Dermis microvascular lymphatic vessel endothelial cell (primary cell): ENCODE results near the gene LRG1. TPM values are rescaled to one million over a fixed set of nuclear protein-coding genes. Genes with fewer than 3 reads are reported as not detected.
A peak's percentile ranks its signal among the peaks of the same experiment; 100 is the strongest.
"Not testable (repeated sequence)": the region's sequence is repeated elsewhere in the genome, so short reads cannot be mapped to it uniquely, and the experiment has no call there.

ENCODE experiments used
- DNase-seq, 2 donors: peaks; one replicate each; pipeline versions ENCODE4 v3.0.0 to v3.0.0-alpha.2; 2010; ENCODE audit warnings: low read depth in 2 of 2
- total RNA-seq: library from RNA; depleted of rRNA; stranded (reverse); fragments of >200 nt; gene quantifications from 2 replicates; pipeline ENCODE4 v1.2.1, GENCODE V29; 2014

LRG1 gene
- total RNA-seq, 1 donor from 2014 or later, result 0.90 TPM

GRCh38 chr19:4553092-4553695 is 13.4 kb upstream of the LRG1 start:
- DNase-seq, result no peak

DNA sequence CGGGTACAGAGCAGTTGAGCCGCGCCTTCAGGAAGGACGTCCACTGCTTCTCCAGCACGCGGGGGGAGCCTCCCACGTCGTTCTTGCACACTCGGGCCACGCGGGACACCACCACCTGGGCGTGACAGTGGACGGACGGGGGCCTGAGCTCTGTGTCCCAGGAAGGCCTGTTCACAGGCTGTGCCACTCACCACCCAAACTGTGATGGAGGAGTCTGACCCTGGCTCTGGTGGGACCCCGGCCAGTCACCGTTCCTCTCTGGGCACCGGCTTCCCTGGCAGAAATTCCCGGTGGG is 12.6 kb upstream of the LRG1 start:
- DNase-seq, result no peak

DNA sequence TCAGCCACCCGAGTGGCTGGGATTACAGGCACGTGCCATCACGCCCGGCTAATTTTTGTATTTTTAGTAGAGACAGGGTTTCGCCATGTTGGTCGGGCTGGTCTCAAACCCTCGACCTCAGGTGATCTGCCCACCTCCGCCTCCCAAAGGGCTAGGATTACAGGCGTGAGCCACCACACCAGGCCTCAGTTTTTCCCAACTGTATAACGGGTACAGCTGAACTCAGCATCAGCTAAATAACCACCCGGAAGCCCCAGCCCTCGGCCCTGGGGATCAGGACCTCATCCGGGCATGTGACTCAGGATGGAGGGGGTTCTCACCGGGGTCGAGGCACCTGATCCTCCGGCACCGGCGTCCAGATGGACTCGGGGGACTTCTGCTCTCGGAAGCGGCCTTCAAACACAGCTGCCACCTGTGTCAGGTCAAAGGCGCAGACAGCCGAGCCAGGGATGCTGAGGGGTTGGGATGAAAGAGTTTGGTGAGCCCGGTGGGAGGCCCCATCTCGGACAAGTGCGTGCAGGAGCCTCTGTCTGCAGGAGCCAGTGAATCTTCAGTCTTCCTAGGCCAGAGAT is 10.7 kb upstream of the LRG1 start:
- DNase-seq, result no peak

- DNase-seq, result no peak
These were observed 10.2 kb upstream of the LRG1 start for GRCh38 chr19:4550018-4550417.

- DNase-seq, result no peak
These were observed 8.4 kb upstream of the LRG1 start for GRCh38 chr19:4548238-4548584.

DNA sequence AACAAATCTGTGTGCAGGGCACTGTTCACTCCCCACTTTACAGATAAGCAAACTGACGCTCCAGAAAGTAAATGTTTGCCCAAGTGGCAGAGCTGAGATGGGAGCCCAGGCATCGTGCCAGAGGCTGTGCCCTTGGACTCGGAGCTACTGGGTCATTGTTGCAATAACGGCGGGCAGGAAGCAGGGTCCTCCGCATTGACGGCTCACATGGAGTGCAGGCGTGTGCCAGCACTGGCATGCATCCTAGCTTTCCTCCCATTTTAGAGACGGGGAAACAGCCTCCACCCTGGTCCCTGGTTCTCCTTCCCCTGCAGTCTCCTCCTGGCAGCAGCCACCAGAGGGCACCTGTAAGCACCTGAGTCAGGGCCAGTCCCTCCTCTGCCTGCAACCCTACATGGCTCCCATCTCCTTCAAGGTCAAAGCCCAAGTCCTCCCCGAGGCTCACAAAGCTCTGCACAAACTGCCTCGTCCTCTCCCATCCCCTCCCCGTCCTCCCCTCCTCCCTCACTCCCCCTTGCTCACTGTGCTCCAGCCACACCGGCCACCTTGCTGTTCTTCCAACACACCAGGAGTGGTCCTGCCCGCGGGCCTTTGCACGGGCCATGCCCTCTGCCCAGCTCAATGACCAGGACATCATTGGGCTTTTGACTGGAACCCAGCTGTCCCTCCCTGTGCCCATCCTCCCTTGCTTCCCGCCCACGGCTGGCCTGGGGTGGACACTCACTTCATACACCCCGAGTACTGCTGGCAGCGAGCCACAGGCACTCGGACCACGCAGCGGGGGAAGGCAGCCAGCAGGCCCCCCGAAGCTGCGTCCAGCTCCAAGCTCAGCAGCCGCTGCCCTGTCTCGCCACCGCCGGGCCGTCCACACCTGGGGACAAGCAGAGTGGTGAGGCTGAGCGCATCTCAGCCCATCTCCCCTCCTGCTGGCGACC is 7.7 kb upstream of the LRG1 start:
- peak; percentile 31 to 48 for DNase-seq

- DNase-seq, result no peak
These were observed 4.2 kb upstream of the LRG1 start for GRCh38 chr19:4543842-4544647.

GRCh38 chr19:4542896-4543841 is 3.3 kb upstream of the LRG1 start:
- no peak for DNase-seq

DNA sequence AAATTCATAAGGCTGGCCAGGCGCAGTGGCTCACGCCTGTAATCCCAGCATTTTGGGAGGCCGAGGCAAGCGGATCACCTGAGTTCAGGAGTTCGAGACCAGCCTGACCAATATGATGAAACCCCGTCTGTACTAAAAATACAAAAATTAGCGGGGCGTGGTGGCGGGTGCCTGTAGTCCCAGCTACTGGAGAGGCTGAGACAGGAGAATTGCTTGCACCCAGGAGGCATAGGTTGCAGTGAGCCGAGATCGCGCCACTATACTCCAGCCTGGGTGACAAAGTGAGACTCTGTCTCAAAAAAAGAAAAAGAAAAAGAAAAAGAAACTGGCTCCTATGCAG is 1.9 kb upstream of the LRG1 start:
- DNase-seq, result not testable (repeated sequence)

DNA sequence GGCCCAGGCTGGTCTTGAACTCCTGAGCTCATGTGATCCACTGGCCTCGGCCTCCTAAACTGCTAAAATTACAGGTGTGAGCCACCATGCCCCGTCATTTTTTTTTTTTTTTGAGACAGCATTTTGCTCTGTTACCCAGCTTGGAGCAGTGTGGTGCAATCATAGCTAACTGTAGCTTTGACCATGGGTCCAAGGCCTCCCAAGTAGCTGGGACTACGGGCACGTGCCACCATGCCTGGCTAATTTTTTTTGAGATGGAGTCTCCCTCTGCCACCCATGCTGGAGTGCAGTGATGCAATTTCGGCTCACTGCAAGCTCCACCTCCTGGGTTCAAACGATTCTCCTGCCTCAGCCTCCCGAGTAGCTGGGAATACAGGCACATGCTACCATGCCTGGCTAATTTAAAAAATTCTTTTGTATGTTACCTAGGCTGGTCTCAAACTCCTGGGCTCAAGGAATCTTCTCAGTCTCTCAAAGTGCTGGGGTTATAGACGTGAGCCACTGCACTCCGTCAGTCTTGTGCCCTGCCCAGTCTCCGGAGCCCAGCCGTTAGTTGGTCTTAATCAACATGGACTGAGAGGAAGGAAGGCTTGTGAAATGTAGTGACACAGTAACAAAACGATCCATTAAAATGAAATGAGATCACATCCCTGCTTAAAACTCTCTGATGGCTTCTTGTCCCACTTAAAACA is 1.4 kb upstream of the LRG1 start:
- no peak for DNase-seq

DNA sequence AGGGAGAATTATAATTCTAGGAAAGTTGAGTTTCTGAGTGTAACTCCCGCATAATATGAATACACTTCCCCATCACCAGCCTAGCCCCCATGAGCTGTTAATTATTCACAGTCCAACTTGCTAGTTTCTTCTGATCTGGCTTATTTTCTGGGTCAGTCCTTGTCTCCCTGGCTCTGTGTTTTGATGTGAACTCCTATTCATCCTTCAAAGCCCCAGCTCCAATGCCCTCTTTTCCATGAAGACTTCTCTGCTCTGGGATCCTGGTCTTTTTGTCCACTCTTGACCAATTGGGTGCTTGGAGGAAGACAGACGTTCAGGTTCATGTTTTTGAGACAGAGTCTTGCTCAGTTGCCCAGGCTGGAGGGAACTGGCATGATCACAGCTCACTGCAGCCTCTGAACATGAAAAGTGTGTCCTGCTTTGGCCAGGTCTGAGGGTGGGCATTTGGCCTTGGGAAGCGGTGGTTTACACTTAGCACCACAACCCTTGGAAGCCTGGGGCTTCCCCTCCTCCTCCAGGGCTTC is 605 bp downstream of the LRG1 start:
- DNase-seq, result no peak

GRCh38 chr19:4538601-4538954 is 1.3 kb downstream of the LRG1 start:
- DNase-seq, result no peak

DNA sequence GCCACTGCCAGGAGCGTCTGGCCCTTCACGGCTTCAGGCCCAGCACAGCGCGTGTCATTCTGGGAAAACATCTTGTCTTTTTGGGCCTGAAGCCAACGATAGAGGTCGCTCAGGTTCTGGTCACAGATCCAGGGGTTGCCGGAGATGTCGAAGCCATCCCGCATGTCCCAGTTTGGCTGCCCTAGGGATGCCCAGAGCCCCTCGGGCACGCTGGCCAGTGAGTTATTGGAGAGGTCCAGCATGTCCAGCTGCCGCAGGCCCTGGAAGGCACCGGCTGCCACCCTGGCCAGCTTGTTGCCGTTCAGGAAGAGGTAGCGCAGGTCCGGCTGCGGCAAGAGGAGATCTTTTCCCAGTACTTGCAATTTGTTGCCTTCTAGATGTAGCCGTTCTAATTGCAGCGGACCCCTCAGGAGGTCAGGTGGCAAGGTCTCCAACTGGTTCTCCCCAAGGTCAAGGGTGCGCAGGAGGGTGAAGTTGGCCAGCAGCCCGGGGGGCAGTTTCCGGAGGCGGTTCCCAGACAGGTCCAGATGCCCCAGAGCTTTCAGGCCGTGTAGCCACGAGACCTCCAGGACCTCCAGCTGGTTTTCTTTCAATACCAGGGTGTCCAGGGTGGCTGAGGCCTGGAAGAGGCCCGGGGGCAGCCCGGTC is 1.8 kb downstream of the LRG1 start:
- no peak for DNase-seq

DNA sequence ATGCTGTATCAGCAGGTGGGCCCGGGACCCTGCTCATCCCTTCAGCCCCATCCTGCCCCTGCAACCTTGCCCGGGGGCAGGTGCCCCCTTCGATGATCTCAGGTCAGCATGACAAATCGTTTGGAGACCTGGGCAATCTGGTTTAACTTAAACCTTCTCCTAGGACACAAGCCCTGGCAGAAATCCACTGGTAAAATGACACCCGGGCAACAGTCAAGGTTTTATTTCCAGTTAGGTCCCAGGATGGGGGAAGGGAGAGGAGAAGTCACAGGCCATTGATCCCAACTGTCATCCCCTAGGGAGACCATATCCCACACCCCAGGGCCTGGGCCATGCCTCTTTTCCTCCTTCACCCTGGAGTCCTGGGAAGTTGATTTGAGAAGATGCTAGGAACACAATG is 3.0 kb downstream of the LRG1 start:
- DNase-seq, result no peak

DNA sequence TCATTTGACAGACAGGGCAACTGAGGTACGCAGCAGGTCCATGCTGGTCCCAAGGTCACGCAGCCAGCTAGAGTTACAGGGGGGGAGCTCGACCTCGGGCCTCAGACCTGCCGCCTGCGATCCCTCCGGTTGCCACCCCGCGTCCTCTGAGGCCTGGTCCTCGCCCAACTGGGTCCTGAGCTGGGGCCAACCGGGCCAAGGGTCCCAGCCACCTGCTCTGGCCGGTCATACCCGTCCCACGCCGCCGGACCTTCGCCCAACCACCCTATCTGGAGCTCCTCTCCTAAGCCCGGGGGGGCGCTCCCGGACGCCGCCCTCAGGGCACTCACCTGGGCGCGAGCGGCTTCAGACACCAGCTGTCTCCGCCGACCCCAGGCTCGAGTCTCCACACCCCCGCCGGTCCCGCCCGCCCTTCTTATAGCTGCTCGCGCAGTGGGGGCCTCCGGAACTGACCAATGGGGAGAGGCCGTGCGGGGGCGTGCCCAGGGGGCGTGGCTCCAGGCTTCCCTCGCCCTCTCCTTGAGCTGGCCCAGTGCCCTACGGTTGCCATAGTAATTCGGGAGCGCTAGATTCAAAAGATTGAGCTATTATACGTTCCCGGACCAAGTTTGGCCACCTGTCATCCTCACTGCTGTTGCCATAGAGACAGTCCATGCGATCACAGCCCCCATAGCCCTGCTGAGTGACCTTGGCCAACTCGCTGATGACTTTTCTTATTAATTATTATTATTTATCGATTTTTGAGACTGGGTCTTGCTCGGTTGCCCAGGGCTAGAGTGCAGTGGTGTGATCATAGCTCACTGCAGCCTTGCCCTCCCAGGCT is 4.8 kb downstream of the LRG1 start, which contains the start of gene PLIN5:
PLIN5 (minus strand) TSS at position 389 of the 823 bp plus-strand sequence. CDS start 1,150 bp downstream, outside the sequence.
- peak; percentile 73 to 74 for DNase-seq

- DNase-seq, result no peak
These were observed 5.9 kb downstream of the LRG1 start for GRCh38 chr19:4533835-4534424.

DNA sequence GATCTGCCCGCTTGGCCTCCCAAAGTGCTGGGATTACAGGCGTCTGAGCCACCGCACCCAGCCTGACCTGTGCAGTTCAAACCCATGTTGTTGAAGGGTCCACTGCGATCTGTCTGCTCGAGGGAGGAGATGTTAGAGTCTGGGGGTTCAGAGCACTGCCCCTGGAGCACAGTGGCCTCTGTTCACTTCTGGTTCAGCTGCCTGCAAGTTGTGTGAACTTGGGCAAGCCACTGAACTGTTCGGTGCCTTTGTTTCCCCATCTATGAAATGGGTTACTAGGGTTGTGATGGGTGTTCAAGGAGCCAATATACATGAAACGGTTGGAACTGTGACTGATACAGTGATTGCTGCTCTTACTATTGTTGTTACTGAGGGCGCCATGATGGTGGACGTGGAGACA is 6.5 kb downstream of the LRG1 start:
- DNase-seq, result no peak

DNA sequence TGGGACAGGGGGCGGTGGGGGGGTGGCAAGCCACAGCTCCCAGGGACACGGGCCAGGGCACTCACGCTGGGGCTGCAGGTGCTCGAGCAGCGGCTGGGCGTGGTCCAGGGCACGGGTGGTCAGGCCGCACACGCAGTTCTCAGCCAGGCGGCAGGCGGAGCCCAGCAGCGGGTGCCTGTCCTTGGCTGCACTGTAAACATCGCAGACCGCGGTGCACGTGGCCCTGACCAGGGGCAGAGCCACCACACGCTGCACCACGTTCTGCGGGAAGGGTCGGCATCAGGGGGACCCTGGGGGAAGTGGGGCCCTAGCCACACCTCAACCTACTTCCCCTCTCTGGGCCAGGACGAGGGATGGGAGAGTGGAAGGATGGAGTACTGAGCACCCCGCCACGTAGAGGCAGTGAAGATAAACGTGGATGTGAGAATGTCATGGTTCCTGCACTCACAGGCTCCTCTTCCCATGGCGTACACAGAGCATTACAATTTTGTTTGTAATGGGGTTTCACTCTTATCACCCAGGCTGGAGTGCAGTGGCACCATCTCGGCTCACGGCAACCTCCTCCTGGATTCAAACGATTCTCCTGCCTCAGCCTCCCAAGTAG is 8.2 kb downstream of the LRG1 start:
- DNase-seq, result no peak
